B cell (primary cell): Measurements from ENCODE around the gene FIZ1. TPM values are rescaled to one million over a fixed set of nuclear protein-coding genes. Genes with fewer than 3 reads are reported as not detected.

Experiments
- ATAC-seq: fragments of 200-7000 bp; cut with Tn5 transposase; one replicate; pipeline ENCODE4 v1.10.0; 2021; ENCODE audit warnings: low read depth, mild to moderate bottlenecking, moderate number of reproducible peaks, moderate library complexity
- CTCF ChIA-PET: fragments of 350-600 bp; sonication (Branson Sonifier 250); formaldehyde crosslinking; loops from one replicate; lab custom pipeline; 2021; ENCODE audit warnings: antibody characterized with exemption, inconsistent platforms; lab: Charles Lee
- POLR2A ChIA-PET: fragments of 350-600 bp; sonication (Branson Sonifier 250); formaldehyde crosslinking; loops from one replicate; lab custom pipeline; 2021; ENCODE audit warnings: antibody characterized with exemption; lab: Charles Lee
- DNase-seq: peaks from one replicate; pipeline ENCODE4 v3.0.0; 2013
- H2AFZ ChIP-seq: 2 replicates; pipeline ENCODE4 v1.6.1; 2012; ENCODE audit warnings: mild to moderate bottlenecking, low read depth, low read length; ENCODE audit not compliant: insufficient read depth, poor library complexity, severe bottlenecking
- H3K27ac ChIP-seq, 2 donors: 1 replicate in 1 of 2; 2 replicates in 1 of 2; pipeline ENCODE4 v1.5.1; 2012 to 2013; ENCODE audit warnings: low read length in 2 of 2, mild to moderate bottlenecking in 2 of 2, moderate library complexity in 1 of 2
- H3K27me3 ChIP-seq, 4 experiments: fragments of 200-600 bp in 1 of 4; sonication (generic) in 1 of 4; replicated peaks in 1 of 4; 1 replicate in 2 of 4; 2 replicates in 2 of 4; pipeline versions ENCODE4 v1.6.1 to v1.7.0; 2013 to 2016; ENCODE audit warnings: low read length in 3 of 4, mild to moderate bottlenecking in 2 of 4, mixed read lengths in 1 of 4, moderate library complexity in 1 of 4; ENCODE audit not compliant: insufficient read depth in 4 of 4, control insufficient read depth in 3 of 4; ENCODE audit errors: control extremely low read depth in 1 of 4
- H3K36me3 ChIP-seq, 2 experiments: replicated peaks in 1 of 2; 1 replicate in 1 of 2; 2 replicates in 1 of 2; pipeline versions ENCODE4 v1.6.1 to v1.7.1; 2013; ENCODE audit warnings: low read length in 1 of 2; ENCODE audit not compliant: insufficient read depth in 2 of 2, control insufficient read depth in 1 of 2; ENCODE audit errors: control extremely low read depth in 1 of 2, extremely low read depth in 1 of 2
- H3K4me1 ChIP-seq, 2 donors: fragments of 200-600 bp in 1 of 2; sonication (generic) in 1 of 2; 1 replicate in 1 of 2; 2 replicates in 1 of 2; pipeline versions ENCODE4 v1.5.1 to v1.6.1; 2013 to 2017; ENCODE audit warnings: low read length in 2 of 2; ENCODE audit not compliant: control insufficient read depth in 2 of 2, insufficient read depth in 2 of 2
- H3K4me2 ChIP-seq: replicated peaks from 2 replicates; pipeline ENCODE3; 2012; ENCODE audit warnings: mild to moderate bottlenecking, low read depth, low read length; ENCODE audit not compliant: poor library complexity, severe bottlenecking
- H3K4me3 ChIP-seq, 5 experiments: fragments of 200-600 bp in 1 of 5; sonication (generic) in 1 of 5; 1 replicate in 3 of 5; 2 replicates in 2 of 5; pipeline versions ENCODE4 v1.5.1 to v1.7.0; 2011 to 2016; ENCODE audit warnings: low read length in 4 of 5, mild to moderate bottlenecking in 4 of 5, low read depth in 2 of 5, control low read depth in 1 of 5, moderate library complexity in 1 of 5; ENCODE audit not compliant: insufficient read depth in 1 of 5; ENCODE audit errors: control extremely low read depth in 1 of 5, extremely low read depth in 1 of 5
- H3K79me2 ChIP-seq: fragments of 200-600 bp; sonication (generic); one replicate; pipeline ENCODE4 v1.6.0; 2016; ENCODE audit warnings: low read length; ENCODE audit not compliant: control insufficient read depth, insufficient read depth
- H3K9ac ChIP-seq: fragments of 200-600 bp; sonication (generic); 2 replicates; pipeline ENCODE4 v1.6.1; 2017; ENCODE audit warnings: mild to moderate bottlenecking, low read length, moderate library complexity
- H3K9me3 ChIP-seq, 3 donors: one replicate each; pipeline versions ENCODE4 v1.6.1 to v1.7.1; 2013; ENCODE audit warnings: low read length in 2 of 3; ENCODE audit not compliant: control insufficient read depth in 2 of 3, insufficient read depth in 1 of 3; ENCODE audit errors: control extremely low read depth in 1 of 3
- H4K20me1 ChIP-seq: 2 replicates; pipeline ENCODE4 v1.6.0; 2012; ENCODE audit warnings: mild to moderate bottlenecking, low read length; ENCODE audit not compliant: insufficient read depth, control insufficient read depth, poor library complexity, severe bottlenecking
- H3K27ac Mint-ChIP-seq: one replicate; pipeline ENCODE4 v1.8.0; 2021; ENCODE audit warnings: mixed read lengths
- H3K27me3 Mint-ChIP-seq: one replicate; pipeline ENCODE4 v1.8.0; 2021; ENCODE audit warnings: mixed read lengths
- H3K4me1 Mint-ChIP-seq: one replicate; pipeline ENCODE4 v1.8.0; 2021; ENCODE audit warnings: mixed read lengths
- H3K4me3 Mint-ChIP-seq: one replicate; pipeline ENCODE4 v1.8.0; 2021; ENCODE audit warnings: mixed read lengths
- H3K9me3 Mint-ChIP-seq: one replicate; pipeline ENCODE4 v1.8.0; 2022; ENCODE audit warnings: mixed read lengths; ENCODE audit not compliant: insufficient read depth
- EZH2 ChIP-seq: IDR thresholded peaks from 2 replicates; pipeline ENCODE4 v1.6.1; 2012; ENCODE audit warnings: borderline replicate concordance, low read depth, mild to moderate bottlenecking, moderate library complexity, low read length; ENCODE audit not compliant: insufficient read depth, poor library complexity, severe bottlenecking
- WGBS: methylation state at CpG from one replicate; pipeline ENCODE4 v1.1.5; 2013; ENCODE audit warnings: missing lambda C conversion rate; ENCODE audit not compliant: insufficient coverage; 5-methylcytosine and 5-hydroxymethylcytosine counted together
- intact Hi-C: fragments of 100-400 bp; cut with micrococcal nuclease; formaldehyde crosslinking; loops from one replicate; pipeline ENCODE4 v1.10.0; 2022
- polyA plus RNA-seq: library from polyadenylated mRNA; depleted of rRNA; stranded (reverse); fragments of >200 nt; gene quantifications from 2 replicates; pipeline ENCODE4 v1.2.3, GENCODE V29; 2012
- total RNA-seq, 2 donors: library from RNA; stranded (reverse); fragments of 120-200 nt in 1 of 2; gene quantifications; 1 replicate in 1 of 2; 2 replicates in 1 of 2; pipeline versions ENCODE4 v1.2.3 to v1.2.4, GENCODE V29; 2013 to 2022
- TF ChIP-seq, protein P1 (sequence below): fragments of 200-600 bp; IDR thresholded peaks from one replicate; pipeline ENCODE4 v1.8.0; 2022; ENCODE audit warnings: antibody characterized with exemption, mild to moderate bottlenecking

The FIZ1 gene
- total and polyA plus RNA-seq, 2 donors (not counting 1 experiment from before 2014, with no cell fraction given): 8.0 to 26.4 TPM

DNA sequence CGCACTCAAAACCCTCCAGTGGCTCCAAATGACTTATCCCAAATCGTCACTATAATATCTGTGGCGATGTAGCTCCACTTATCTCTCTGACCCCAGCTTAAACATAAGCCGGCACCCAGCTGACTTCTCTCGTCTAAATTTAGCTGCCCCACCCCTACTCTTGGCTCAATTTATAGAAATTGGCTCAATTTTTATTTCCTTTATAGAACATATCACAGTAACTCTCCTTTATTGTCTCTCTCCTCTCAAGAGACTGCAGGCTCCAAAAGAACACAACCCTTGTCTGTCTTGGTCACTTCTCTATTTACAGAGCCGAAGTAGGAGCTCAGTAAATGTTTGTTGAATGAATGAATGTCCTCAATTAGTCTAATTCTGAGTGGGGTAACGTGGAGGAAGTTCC is 24.2 kb upstream of the FIZ1 start:
- H3K4me2 ChIP-seq: peak overlapping the region; percentile 81
- ChIA-PET CTCF (interaction anchor here (1.0 to 3.8 kb wide), 8 partner anchors 10 to 482 kb away, joined by 3 to 27 read pairs (median 8); partner anchors contain the start of genes FIZ1, ZNF628 and ZNF865), POLR2A (interaction anchor here (0.6 to 2.4 kb wide), 5 partner anchors 9 to 106 kb away, joined by 3 to 58 read pairs (median 3); partner anchors contain the start of genes FIZ1 and U2AF2)
- H3K79me2 ChIP-seq: peaks cover 8% of the 10 kb centered on the region
- Mint-ChIP-seq H3K4me3 (peak overlapping the region; percentile 95), H3K9me3 (no peaks in the 10 kb centered on the region), H3K4me1 (peaks cover 18% of the 10 kb centered on the region), H3K27ac (peak overlapping the region; percentile 99), H3K27me3 (no peaks in the 10 kb centered on the region)
- intact Hi-C loops: loop anchor here (5.0 to 10.0 kb wide), 2 partner anchors 216 to 521 kb away; partner anchors contain the start of genes UBE2S and ZNF444
- no peak overlapping the region for H2AFZ ChIP-seq
- peaks cover 7% of the 10 kb centered on the region for H4K20me1 ChIP-seq
- H3K9ac ChIP-seq: no peak overlapping the region
- peak overlapping the region; percentile 56 to 87 for H3K27ac ChIP-seq
- 85% methylated on average over 5 of the region's 7 CpGs for WGBS
- DNase-seq (no peak), ATAC-seq (no peak)
- TF ChIP-seq, protein P1, sequence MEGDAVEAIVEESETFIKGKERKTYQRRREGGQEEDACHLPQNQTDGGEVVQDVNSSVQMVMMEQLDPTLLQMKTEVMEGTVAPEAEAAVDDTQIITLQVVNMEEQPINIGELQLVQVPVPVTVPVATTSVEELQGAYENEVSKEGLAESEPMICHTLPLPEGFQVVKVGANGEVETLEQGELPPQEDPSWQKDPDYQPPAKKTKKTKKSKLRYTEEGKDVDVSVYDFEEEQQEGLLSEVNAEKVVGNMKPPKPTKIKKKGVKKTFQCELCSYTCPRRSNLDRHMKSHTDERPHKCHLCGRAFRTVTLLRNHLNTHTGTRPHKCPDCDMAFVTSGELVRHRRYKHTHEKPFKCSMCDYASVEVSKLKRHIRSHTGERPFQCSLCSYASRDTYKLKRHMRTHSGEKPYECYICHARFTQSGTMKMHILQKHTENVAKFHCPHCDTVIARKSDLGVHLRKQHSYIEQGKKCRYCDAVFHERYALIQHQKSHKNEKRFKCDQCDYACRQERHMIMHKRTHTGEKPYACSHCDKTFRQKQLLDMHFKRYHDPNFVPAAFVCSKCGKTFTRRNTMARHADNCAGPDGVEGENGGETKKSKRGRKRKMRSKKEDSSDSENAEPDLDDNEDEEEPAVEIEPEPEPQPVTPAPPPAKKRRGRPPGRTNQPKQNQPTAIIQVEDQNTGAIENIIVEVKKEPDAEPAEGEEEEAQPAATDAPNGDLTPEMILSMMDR: no peak
- TF ChIP-seq EZH2: no peak
- no peaks in the 10 kb centered on the region for H3K9me3 ChIP-seq
- H3K4me1 ChIP-seq: peaks cover 10 to 14% of the 10 kb centered on the region in 2 donors
- peak overlapping the region in 1 of 5 experiments; percentile 25 for H3K4me3 ChIP-seq
- no peaks in the 10 kb centered on the region for H3K27me3 ChIP-seq
- H3K36me3 ChIP-seq: peaks cover 0 to 6% of the 10 kb centered on the region in 2 experiments

DNA sequence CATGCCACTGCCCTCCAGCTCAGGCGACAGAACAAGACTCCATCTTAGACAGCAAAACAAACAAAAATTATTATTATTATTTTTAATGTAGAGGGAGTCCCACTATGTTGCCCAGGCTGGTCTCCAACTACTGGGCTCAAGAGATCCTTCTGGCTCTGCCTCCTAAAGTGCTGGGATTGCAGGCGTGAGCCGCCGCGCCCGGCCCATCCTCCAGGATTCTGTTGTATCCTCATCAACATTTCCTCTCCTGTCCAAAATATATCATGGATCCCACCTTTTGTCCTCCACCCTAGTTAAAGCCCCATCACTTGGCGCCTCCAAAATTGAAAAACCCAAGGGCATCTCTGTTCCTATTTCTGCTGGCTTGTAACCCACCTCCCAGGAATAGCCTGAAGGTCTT is 23.8 kb upstream of the FIZ1 start:
- Mint-ChIP-seq H3K27ac (no peak overlapping the region), H3K9me3 (no peaks in the 10 kb centered on the region), H3K4me3 (peak overlapping the region; percentile 23), H3K4me1 (peaks cover 18% of the 10 kb centered on the region), H3K27me3 (no peaks in the 10 kb centered on the region)
- Histone ChIP-seq H3K9me3 (no peaks in the 10 kb centered on the region), H3K4me2 (no peak overlapping the region), H3K9ac (no peak overlapping the region), H3K36me3 (peaks cover 0 to 6% of the 10 kb centered on the region in 2 experiments), H3K79me2 (peaks cover 8% of the 10 kb centered on the region), H3K27me3 (no peaks in the 10 kb centered on the region), H3K27ac (no peak overlapping the region), H3K4me3 (no peak overlapping the region), H4K20me1 (peaks cover 7% of the 10 kb centered on the region), H3K4me1 (peaks cover 10 to 14% of the 10 kb centered on the region in 2 donors), H2AFZ (no peak overlapping the region)
- intact Hi-C loops: loop anchor here (5.0 to 10.0 kb wide), 2 partner anchors 216 to 522 kb away; partner anchors contain the start of genes UBE2S and ZNF444
- ChIA-PET CTCF (interaction anchor here (1.3 to 3.2 kb wide), 6 partner anchors 10 to 482 kb away, joined by 3 to 27 read pairs (median 8); partner anchors contain the start of genes FIZ1 and ZNF865), POLR2A (interaction anchor here (0.5 to 1.6 kb wide), 4 partner anchors 9 to 106 kb away, joined by 3 to 4 read pairs (median 3); partner anchors contain the start of gene FIZ1)
- 99% methylated on average over 6 of the region's 7 CpGs for WGBS
- no peak for TF ChIP-seq EZH2
- TF ChIP-seq, protein P1: no peak
- DNase-seq: no peak
- ATAC-seq: no peak
